Stimulated activated CD8-positive, alpha-beta memory T cell treated with anti-CD3 and anti-CD28 coated beads, Interleukin-4, amount 100 ng/mL, for 4 hours (primary cell): Measurements from ENCODE around the gene VPS26C.

Source experiments
- DNase-seq, 2 donors: peaks; one replicate each; pipeline ENCODE4 v3.0.0-alpha.2; 2020; ENCODE audit warnings: low read depth in 2 of 2, low spot score in 1 of 2

The VPS26C gene

GRCh38 chr21:37266515-37267221 lies 466 bp downstream of the VPS26C start:
- DNase-seq = no peak

GRCh38 chr21:37264808-37265207 lies 2.3 kb downstream of the VPS26C start:
- no peak for DNase-seq

GRCh38 chr21:37263827-37264600 lies 3.1 kb downstream of the VPS26C start:
- no peak for DNase-seq

DNA sequence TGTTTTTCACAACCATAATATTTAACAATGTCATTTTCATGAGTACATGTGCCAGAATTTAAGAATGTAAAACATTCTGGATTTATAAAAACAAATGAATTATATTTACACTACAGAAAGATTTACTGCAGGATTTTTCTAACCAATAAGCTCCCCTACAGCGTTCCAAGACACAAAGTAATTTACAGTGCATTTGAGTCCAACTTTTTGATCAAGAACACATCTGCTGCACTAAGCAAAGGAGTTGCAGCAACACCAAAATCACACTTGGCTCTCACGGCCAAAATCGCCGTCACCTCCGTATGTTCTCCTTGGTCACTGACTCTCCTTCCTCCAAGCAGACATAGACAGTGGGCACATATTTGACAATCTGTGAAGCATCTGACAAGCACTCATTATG lies 7.7 kb downstream of the VPS26C start:
- DNase-seq = no peak

DNA sequence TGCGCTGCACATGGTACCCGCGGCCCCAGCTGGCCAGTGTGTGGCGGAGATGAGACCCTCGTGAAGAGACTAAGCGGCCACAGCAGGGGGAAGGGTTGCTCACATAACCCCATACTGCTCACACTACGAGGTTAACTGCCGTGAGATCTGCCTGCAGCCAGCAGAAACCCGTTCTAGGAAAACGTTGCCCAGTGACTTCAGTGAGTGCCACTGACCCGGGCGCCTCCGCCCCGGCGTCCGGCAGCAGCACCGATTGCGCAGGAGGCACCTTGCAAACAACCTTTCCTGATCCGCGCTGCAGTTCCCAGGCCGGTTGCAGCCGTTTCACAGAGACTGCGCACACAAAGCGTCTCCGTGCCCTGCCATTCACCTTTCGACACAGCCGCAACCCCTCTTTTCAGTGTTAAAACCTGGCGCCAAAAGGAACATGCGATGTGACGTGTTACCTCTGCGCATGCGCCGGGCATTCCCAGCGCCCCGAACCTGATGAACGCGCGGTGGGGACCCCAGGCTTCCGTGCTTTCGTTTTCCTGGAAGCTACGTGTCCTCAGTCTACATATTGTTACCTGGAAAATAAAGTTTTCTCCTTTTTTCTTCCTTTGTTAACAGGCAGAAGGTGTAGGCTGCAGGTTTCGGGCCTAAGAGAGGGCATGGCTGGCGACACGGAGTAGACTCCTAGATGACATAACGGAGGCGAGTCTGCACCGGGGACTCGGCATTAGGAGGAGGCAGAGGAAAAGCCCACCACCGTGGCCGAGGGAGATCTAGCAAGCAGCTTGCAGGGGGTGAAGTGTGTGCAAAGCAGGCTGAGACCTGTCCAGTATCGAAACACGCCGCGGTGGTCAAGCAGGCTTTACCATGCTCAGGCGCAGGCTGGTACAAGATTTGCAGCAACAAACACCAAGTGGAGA lies 8.9 kb downstream of the VPS26C start:
- peak; percentile 41 to 62 for DNase-seq

DNA sequence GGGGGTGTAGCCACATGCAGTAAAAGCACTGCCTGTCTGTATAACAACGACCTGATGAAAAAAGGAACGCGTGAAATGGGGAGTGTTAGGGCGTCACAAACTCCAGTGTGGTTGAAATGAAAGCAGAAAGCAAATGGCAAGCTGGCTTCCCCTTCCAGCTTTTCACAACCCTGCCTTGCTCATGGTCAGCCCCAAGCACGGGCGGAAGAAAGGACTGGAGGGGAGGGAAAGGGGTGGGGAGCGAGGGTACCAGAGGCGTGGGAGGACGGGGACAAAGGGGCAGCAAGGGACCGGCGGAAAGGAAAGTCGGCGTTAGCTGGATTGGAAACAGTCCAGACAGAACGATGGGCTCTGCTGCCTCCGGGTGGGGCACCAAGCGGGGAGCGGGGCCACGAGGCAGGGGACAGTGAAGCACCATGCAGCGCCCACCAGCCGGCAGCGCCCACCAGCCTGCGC lies 9.6 kb downstream of the VPS26C start:
- DNase-seq = no peak

- DNase-seq = no peak
Observed at GRCh38 chr21:37253991-37254390, 13.1 kb downstream of the VPS26C start.

DNA sequence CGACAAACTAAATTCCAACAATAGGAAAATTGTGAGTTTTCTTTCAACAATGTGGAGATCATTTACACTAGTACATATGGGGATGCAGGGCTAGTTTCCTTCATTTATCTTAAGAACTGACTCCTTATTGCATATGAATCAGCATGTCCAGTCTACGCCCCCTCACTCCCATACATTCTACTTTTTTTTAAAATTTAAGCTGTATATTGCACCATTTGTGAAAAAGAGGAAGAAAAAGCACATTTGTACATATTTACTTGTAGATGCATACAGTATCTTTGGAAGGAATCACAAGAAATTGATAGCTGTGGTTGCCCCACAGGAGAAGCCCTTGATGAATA lies 15.9 kb downstream of the VPS26C start:
- DNase-seq = no peak

- no peak for DNase-seq
Observed at GRCh38 chr21:37249112-37249904, 17.8 kb downstream of the VPS26C start.

DNA sequence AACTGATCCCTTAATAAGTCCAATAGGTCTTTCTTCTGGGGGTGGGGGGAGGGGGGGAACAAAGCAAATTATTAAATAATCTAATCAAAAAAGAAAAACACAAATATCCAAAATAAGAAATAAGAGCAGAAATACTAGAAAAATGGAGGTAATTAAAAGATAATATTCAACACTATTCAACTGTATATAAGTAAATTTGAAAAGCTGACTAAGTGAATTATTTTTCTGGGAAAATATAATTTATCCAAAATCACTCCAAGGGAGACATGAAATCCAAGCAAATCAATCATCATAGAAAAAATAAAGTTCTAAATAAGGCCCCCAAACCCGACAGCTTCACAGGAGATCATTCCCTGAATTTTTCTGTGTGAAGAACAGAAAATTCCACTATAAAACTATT lies 18.8 kb downstream of the VPS26C start:
- no peak for DNase-seq

DNA sequence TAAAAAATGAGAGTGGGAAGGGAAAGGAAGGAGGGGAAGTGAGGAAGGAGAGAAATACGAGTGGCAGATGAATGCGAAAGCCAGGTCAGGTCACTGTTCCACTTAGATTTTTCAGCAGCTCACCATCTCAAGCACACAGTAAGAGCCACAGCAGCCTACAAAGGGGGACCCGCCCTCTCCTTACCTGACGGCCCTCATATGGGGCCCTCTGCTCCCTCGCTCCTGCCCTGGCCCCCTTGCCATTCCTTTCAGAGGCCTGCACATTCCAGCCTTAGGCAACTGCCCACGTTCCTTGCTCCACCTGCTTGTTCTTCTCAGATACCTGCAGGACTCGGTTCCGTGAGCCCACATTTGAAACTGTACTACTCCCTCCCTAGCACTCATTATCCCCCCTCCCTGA lies 22.0 kb downstream of the VPS26C start:
- DNase-seq = no peak

- DNase-seq = no peak
Observed at GRCh38 chr21:37244501-37245095, 22.5 kb downstream of the VPS26C start.

DNA sequence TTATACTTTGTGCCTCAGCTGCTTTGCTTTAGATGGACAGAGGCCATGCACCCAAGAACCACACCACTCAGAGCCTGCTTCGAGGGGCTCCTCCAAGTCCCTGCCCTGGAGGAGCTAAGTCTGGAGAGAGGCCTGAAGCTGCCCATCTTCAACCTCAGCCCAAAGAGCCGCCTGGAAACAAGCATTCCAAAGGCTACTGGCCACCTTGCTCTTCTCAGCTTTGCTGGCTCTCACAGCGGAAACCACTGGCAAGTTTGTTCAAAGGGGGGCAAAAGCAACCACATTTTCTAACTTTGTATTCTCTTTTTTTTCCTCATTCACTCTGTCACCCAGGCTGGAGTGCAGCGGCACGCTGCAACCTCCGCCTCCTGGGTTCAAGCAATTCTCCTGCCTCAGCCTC lies 23.2 kb downstream of the VPS26C start:
- DNase-seq = no peak

GRCh38 chr21:37241426-37241825 lies 25.7 kb downstream of the VPS26C start:
- DNase-seq = no peak

DNA sequence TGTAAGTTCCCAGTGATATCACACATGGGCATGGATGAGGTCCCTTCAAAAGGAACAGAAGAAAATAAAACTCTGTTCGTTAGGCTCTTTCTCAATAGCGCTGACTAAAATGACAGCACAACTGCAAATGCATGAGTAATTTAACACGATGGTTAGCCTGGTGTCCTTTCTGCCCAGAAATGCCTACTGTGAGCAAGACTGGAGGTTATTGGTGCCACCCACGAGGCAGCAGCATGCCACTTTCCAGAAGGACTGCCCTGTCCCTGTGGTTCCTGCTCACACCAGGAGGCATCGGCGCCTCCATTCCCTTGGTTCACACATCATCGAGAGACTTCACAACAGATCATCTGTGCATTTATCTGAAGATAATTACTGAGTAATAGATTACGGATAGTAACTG lies 26.2 kb downstream of the VPS26C start:
- DNase-seq = no peak

GRCh38 chr21:37237764-37238163 lies 29.4 kb downstream of the VPS26C start:
- DNase-seq = no peak

DNA sequence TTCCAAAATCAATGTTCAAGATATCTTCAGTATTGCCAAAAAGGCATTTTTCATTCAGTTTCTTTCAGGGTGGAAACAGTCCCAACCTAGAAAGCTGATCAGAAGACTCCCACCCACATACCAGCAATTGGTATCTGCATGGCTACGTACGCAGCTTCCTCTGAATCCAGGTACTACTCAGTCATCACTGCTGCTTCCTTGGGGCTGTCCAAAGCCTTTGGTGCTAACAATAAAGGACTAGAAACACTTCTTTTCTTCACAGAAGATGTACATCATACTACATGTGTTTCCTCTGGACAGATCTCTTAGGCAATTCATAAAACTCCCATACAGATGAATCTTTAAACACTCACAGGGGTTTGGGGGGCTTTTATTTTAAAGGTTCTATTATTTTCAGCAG lies 29.8 kb downstream of the VPS26C start:
- no peak for DNase-seq

- DNase-seq = no peak
Observed at GRCh38 chr21:37233551-37234146, 33.5 kb downstream of the VPS26C start.

DNA sequence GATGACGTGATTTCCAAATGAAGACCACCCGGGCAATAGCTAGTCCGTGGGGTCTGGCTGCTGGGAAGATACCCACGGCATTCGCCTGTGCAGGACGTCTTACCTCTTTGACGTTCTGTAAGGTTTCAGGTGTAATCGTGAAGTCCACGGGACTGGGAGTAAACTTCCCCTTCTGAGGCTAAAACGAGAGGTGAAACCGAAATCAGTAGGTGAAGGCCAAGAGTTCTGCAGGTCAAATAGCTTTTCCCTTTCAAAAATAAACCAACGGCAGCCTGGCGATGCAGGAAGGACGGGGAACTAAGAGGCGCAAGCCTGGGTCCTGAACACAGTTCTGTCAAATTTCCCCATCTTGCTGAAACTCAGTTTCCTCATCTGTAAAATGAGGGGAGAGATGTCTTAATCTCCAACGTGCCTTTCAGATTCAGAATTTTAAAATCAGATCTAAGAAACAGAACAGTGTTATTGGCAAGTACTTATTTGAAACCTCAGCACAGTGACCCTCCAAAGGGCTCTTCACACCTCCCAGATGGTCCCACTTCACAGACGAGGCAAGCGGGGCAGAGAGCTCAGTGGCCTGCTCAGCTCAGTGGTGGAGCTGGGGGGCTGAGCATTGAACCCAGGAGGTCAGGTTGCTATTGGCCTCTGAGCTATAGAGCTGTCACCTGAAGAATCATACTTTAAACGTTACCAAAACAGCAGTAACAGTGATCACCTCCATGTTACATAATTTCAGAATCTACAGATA lies 34.7 kb downstream of the VPS26C start:
- DNase-seq = no peak
